Measurements from ENCODE around the gene CPEB4. TPM values are rescaled to one million over a fixed set of nuclear protein-coding genes. Genes with fewer than 3 reads are reported as not detected.
A peak's percentile ranks its signal among the peaks of the same experiment; 100 is the strongest.

The CPEB4 gene
- total RNA-seq, 1 experiment from 2014 or later = 26.6 TPM

DNA sequence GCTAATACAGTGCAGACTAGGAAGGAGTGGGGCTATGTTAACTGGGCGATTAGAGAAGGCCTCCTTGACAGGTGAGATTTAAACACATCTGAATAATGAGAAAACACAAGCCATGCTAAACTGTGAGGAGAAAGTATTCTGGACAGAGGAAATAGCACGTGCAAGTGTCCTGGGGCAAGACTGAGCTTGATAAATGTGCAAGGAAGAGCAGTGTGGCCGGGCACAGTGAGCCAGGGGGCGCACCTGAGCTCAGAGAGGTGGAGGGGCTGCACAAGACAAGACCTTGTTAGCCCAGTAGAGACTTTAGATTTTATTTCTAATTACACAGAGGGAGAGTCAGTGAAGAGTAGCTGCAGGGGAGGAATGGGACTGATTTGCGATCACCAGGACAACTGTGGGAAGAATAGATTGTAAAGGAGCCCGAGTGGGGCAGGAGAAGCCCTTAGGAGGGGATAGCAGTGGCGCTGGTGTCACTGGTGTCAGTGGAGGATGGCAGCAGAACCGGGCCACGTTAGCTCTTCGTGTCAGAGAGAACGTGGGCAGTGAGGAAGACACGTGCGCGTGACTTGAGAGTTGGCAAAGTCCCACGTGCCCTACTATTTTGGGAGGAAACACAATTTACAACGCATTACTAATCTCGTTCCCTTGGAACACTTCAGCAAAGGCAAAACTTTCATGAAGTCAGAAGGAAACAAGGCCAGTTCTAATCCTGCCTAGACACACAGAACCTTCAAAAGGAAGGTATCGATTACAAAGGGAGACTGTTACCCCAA lies 82.9 kb downstream of the CPEB4 start:
- no peak for DNase-seq (ENCODE audit: extremely low read depth, low read depth)

- DNase-seq (ENCODE audit: extremely low read depth, low read depth) = no peak
Measured at GRCh38 chr5:173971681-173972345, 83.7 kb downstream of the CPEB4 start.

DNA sequence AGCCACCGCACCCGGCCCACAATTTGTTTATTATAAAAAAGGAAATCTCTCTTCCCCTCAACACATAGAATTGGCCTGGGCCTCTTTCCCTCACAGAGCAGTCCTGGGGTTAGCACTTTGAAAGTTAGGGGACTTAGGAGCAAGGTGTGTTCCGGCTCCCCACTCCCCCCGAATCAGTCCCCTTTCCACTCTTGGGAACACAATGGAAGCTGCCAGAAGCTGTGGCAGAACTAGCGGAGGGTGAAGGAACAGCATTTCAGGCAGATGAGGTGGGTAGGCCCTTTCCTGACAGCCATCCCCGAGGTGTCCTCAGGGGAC lies 84.4 kb downstream of the CPEB4 start:
- no peak for DNase-seq (ENCODE audit: extremely low read depth, low read depth)

GRCh38 chr5:173972925-173973615 lies 84.9 kb downstream of the CPEB4 start:
- peak; percentile 77 for DNase-seq (ENCODE audit: extremely low read depth, low read depth)

GRCh38 chr5:173973616-173973969 lies 85.4 kb downstream of the CPEB4 start:
- DNase-seq (ENCODE audit: extremely low read depth, low read depth) = no peak

DNA sequence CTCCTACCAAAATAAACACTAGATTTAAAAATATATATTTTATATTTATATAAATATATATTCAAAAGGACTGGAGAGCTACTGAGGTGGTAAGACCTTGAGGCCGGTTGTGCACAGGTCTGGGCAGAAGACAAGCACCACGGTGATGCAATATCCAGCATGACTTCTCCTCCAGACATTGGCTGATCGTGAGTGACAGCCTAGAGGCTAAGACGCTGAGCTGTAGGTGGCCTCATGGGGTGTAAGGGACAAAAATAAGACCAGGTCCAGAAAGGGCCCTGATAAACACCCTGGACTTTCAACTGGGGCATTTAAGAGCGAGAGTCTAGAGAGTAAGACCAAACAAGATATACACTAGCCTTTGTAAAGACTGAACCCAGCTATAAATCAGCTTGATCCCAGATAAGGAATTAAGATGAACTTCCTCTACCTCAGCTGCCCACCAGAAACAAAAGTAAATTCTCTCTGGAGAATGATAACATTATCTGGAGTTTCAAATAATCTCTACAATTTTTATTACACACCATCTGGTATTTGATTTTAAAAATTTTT lies 86.6 kb downstream of the CPEB4 start:
- DNase-seq (ENCODE audit: extremely low read depth, low read depth) = no peak

DNA sequence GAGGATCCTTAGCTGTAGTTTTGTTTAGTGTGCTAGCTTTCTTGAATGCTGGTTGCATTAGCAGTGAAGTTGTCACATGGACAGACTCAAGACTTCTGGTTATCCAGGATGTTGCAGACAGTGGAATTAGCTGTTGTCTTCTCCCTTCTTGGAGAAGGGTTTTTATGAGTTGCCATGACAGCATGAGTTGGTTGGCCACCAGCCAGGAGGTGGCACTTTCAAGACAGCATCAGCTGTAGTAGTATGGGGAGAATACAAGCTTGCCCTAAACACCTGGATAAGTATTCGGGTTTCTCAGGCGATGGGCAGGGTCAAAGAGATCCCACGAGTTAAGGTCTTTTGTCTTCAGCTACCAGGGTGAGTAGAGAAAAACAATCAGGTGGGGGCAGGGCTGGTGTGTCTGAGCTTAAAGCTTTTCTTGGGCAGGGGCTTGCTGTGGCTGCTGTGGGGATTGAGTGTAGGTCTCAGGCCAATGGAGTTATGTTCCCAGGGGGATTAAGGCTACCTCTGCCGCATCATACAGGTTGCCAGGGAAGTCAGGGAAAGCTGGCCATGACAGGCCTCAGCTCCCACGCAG lies 93.1 kb downstream of the CPEB4 start:
- DNase-seq (ENCODE audit: extremely low read depth, low read depth) = no peak

- no peak for DNase-seq (ENCODE audit: extremely low read depth, low read depth)
Measured at GRCh38 chr5:173984218-173984617, 96.1 kb downstream of the CPEB4 start.

DNA sequence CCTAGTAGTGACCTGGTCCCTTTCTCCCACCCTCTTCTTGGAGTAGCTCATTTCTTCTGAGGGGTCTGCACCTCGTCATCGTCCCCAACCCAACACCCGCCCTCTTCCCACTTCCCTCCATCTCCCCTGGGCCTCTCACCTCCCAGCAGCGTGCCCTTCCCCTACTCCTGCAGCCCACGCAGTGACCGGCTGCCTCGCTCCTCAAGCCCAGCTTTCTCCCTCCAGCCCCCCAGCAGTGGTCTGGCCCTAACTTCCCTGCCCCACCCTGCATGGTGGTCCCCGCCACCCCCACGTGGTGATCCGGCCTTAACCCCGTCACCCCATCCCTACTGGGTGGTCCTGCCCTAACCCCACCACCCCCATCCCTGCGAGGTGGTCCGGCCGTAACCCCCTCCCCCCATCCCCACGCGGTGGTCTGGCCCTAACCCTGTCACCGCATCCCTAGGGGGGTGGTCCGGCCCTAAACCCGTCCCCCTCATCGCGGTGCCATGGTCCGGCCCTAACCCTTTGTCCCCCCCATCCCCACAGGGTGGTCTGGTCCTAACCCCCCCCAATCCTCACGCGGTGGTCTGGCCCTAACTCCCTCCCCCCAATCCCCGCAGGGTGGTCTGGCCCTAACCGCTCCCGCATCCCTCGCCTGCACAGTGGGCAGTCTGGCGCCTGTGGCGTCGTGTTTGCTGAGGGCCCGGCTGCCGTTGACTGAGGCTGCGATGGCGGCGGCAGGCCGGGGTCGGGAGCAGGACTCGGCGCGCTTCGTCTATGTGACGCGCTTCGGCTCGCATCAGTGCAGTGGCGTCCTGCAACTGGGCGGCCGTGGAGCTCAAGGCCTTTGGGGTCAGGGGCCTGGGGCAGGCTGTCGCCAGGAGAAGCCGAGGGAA lies 100.6 kb downstream of the CPEB4 start, which contains the start of gene C5orf47:
TSS of gene C5orf47 (plus strand) at position 617 of the 878 bp plus-strand sequence. CDS start at position 711, 94 bp downstream.
- no peak for DNase-seq (ENCODE audit: extremely low read depth, low read depth)

- DNase-seq (ENCODE audit: extremely low read depth, low read depth) = no peak
Measured at GRCh38 chr5:173989432-173990082, 101.4 kb downstream of the CPEB4 start.

GRCh38 chr5:173997331-173997730 lies 109.2 kb downstream of the CPEB4 start:
- DNase-seq (ENCODE audit: extremely low read depth, low read depth) = no peak

GRCh38 chr5:173998531-173998930 lies 110.4 kb downstream of the CPEB4 start:
- DNase-seq (ENCODE audit: extremely low read depth, low read depth) = no peak

GRCh38 chr5:174000076-174000475 lies 111.9 kb downstream of the CPEB4 start:
- no peak for DNase-seq (ENCODE audit: extremely low read depth, low read depth)

DNA sequence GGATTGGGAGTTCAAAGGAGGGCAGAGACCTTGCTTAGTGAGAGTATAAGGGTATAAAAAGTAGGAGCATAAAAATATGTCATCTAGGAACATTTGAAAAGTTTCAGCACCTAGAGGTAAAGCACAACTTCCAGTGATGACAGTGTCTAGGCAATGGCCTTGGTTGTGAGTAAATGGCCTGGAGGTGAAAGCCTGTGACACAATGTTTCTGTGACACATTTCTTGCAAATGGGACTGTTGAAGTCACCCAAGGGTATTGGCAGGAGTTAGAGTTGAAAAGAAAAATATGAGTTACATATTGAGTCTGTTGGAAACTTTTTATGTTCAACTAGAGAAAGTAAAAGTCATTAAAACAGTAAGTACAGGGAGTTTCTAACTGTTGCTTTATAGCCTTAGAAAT lies 115.6 kb downstream of the CPEB4 start:
- DNase-seq (ENCODE audit: extremely low read depth, low read depth) = no peak

DNA sequence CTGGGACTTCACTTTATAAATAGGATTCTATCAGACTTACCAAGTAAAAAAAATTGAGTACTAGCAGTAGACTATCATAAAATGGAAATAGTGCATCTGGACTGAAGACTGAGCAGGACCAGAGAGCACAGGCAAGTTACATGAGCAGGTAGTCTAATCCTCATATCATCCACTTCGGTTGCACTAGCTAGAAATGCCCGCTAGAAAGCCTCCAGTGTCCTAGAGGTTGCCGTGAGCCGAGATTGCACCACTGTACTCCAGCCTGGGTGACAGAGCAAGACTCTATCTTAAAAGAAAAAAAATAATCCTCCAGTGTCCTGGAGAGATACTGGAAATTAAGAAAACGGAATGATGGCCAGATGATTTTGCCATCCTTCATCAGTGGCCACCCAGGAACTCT lies 120.8 kb downstream of the CPEB4 start:
- no peak for DNase-seq (ENCODE audit: extremely low read depth, low read depth)

DNA sequence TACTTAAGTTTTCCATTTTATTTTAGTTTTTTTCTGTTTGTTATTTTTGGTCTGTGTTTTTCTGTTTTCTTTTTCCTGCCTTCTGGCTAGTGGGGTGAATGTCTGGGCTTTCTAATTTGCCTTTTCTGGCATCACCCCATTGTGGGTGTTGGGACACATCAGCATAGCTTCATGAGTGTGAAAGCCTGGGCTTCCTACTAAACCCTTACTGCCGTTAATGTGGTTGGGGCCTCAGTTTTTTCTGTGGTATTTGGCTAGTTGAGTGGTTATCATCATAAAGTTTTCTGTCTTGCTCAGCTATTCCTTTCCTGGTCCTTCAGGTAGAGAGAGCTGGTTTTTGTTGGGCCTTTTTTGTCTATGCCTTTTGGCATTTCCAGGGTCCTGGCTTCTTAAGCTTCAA lies 122.2 kb downstream of the CPEB4 start:
- no peak for DNase-seq (ENCODE audit: extremely low read depth, low read depth)

GRCh38 chr5:174011441-174011840 lies 123.3 kb downstream of the CPEB4 start:
- DNase-seq (ENCODE audit: extremely low read depth, low read depth) = no peak

All from NCI-H460 (cell line).